ENCODE measurements around the gene CCDC134. TPM values are rescaled to one million over a fixed set of nuclear protein-coding genes. Genes with fewer than 3 reads are reported as not detected.

Gene CCDC134
- total and polyA plus RNA-seq, 2 donors (not counting 3 experiments of a cell fraction or from before 2014, with no cell fraction given) = 4.5 to 8.4 TPM

DNA sequence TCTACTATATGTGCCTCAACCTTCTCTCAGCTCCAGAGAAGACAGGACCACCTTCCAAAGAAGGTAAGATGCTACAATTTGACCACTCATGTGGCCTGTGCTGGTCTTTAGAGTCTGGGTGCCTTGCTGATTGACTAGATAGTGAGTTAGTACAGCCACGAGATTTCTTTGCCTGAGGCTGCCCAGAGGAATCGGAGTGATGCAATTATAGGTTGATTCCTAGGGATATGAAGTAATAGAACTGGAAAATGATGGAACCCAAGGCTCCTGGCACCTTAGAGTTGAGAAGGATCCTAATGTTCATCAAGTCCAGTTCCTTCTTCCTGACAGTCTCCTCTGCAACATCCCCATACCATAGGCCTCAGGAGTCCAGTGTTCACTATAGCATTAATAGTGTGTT is 46.5 kb upstream of the CCDC134 start:
- Histone ChIP-seq H3K27ac (ENCODE audit: insufficient read depth, low read depth, low read length) (no peak overlapping the region), H2AFZ (ENCODE audit: low read depth, low read length) (no peak overlapping the region), H3K79me2 (ENCODE audit: control insufficient read depth, insufficient read depth, low read length) (no peaks in the 10 kb centered on the region), H3K27me3 (ENCODE audit: control insufficient read depth in 2 of 2, insufficient read depth in 2 of 2, low read length in 2 of 2) (peaks cover 2 to 4% of the 10 kb centered on the region in 2 experiments), H3K4me2 (ENCODE audit: insufficient read depth, low read length) (no peak overlapping the region), H3K4me1 (ENCODE audit: control insufficient read depth, extremely low read depth, insufficient read depth, low read length) (no peaks in the 10 kb centered on the region), H3K36me3 (ENCODE audit: control insufficient read depth in 2 of 2, extremely low read depth in 1 of 2, insufficient read depth in 2 of 2, low read length in 2 of 2) (no peaks in the 10 kb centered on the region), H3K9me1 (replicated peaks; ENCODE audit: control insufficient read depth, extremely low read depth, insufficient read depth, low read length) (no peaks in the 10 kb centered on the region), H3K4me3 (replicated peaks in 1 of 3; ENCODE audit: insufficient read depth in 1 of 3, low read depth in 1 of 3, low read length in 3 of 3) (no peak overlapping the region), H3K9me3 (replicated peaks; ENCODE audit: control insufficient read depth, insufficient read depth, low read length) (no peaks in the 10 kb centered on the region), H4K20me1 (replicated peaks; ENCODE audit: control insufficient read depth, extremely low read depth, insufficient read depth, low read length) (no peaks in the 10 kb centered on the region), H3K9ac (replicated peaks; ENCODE audit: extremely low read depth, insufficient read depth, low read length) (no peak overlapping the region)
- dilution Hi-C loops (cut with MboI; ENCODE audit: extremely low pct_ligation_motif_present, low sequenced_read_pairs) (no loop called here), intact Hi-C loops (cut with micrococcal nuclease) (no loop called here)
- FAIRE-seq (no peak), DNase-seq (ENCODE audit: low read depth, low spot score) (no peak)
- CTCF ChIA-PET = no interaction called here
- no TSS peak for BruUV-seq (replicated peaks)
- POLR2A ChIA-PET = no interaction called here
- no peak for TF ChIP-seq POLR2A (IDR thresholded peaks at IDR 0.05; ENCODE audit: low read depth, low read length)

GRCh38 chr22:41757502-41757901 is 43.0 kb upstream of the CCDC134 start:
- TF ChIP-seq GATA2 (IDR thresholded peaks at IDR 0.05; ENCODE audit: insufficient read depth, insufficient read length, low read depth, low read length) = no peak
- no peak for TF ChIP-seq EZH2 (IDR thresholded peaks at IDR 0.05; ENCODE audit: borderline replicate concordance, low read depth, low read length, severe bottlenecking)
- no peak for TF ChIP-seq POLR2A (IDR thresholded peaks at IDR 0.05; ENCODE audit: low read depth, low read length)
- TF ChIP-seq, protein P1, sequence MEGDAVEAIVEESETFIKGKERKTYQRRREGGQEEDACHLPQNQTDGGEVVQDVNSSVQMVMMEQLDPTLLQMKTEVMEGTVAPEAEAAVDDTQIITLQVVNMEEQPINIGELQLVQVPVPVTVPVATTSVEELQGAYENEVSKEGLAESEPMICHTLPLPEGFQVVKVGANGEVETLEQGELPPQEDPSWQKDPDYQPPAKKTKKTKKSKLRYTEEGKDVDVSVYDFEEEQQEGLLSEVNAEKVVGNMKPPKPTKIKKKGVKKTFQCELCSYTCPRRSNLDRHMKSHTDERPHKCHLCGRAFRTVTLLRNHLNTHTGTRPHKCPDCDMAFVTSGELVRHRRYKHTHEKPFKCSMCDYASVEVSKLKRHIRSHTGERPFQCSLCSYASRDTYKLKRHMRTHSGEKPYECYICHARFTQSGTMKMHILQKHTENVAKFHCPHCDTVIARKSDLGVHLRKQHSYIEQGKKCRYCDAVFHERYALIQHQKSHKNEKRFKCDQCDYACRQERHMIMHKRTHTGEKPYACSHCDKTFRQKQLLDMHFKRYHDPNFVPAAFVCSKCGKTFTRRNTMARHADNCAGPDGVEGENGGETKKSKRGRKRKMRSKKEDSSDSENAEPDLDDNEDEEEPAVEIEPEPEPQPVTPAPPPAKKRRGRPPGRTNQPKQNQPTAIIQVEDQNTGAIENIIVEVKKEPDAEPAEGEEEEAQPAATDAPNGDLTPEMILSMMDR (IDR thresholded peaks at IDR 0.05; ENCODE audit: extremely low read depth in 1 of 2, insufficient read depth in 1 of 2, low read depth in 1 of 2, low read length in 2 of 2) = no peak
- TF ChIP-seq JUN (IDR thresholded peaks at IDR 0.05; ENCODE audit: borderline replicate concordance, insufficient read depth, insufficient read length, low read depth) = no peak
- no peak for TF ChIP-seq MAX (IDR thresholded peaks at IDR 0.05; ENCODE audit: insufficient read depth, insufficient read length)
- TF ChIP-seq MYC (IDR thresholded peaks at IDR 0.05; ENCODE audit: low read depth, low read length) = no peak
- TF ChIP-seq FOS (IDR thresholded peaks at IDR 0.05; ENCODE audit: borderline replicate concordance, insufficient read depth, low read length) = no peak
- no peak for TF ChIP-seq POLR2AphosphoS5 (IDR thresholded peaks at IDR 0.05; ENCODE audit: insufficient read depth, low read depth, low read length)
- no TSS peak for BruUV-seq (replicated peaks)
- Histone ChIP-seq H3K4me3 (replicated peaks in 1 of 3; ENCODE audit: insufficient read depth in 1 of 3, low read depth in 1 of 3, low read length in 3 of 3) (no peak overlapping the region), H3K9me3 (replicated peaks; ENCODE audit: control insufficient read depth, insufficient read depth, low read length) (no peaks in the 10 kb centered on the region), H3K9me1 (replicated peaks; ENCODE audit: control insufficient read depth, extremely low read depth, insufficient read depth, low read length) (no peaks in the 10 kb centered on the region), H3K9ac (replicated peaks; ENCODE audit: extremely low read depth, insufficient read depth, low read length) (no peak overlapping the region), H3K4me2 (ENCODE audit: insufficient read depth, low read length) (no peak overlapping the region), H3K27me3 (ENCODE audit: control insufficient read depth in 2 of 2, insufficient read depth in 2 of 2, low read length in 2 of 2) (no peaks in the 10 kb centered on the region), H3K79me2 (ENCODE audit: control insufficient read depth, insufficient read depth, low read length) (no peaks in the 10 kb centered on the region), H3K27ac (ENCODE audit: insufficient read depth, low read depth, low read length) (no peak overlapping the region), H4K20me1 (replicated peaks; ENCODE audit: control insufficient read depth, extremely low read depth, insufficient read depth, low read length) (no peaks in the 10 kb centered on the region), H3K4me1 (ENCODE audit: control insufficient read depth, extremely low read depth, insufficient read depth, low read length) (no peaks in the 10 kb centered on the region), H3K36me3 (ENCODE audit: control insufficient read depth in 2 of 2, extremely low read depth in 1 of 2, insufficient read depth in 2 of 2, low read length in 2 of 2) (no peaks in the 10 kb centered on the region), H2AFZ (ENCODE audit: low read depth, low read length) (no peak overlapping the region)
- ChIA-PET POLR2A (no interaction called here), CTCF (interaction anchor here (3.4 kb wide), 1 partner anchor 10 kb away, joined by 23 read pairs; no protein-coding TSS in a partner anchor)
- DNase-seq (ENCODE audit: low read depth, low spot score) (no peak), FAIRE-seq (no peak)
- dilution Hi-C loops (cut with MboI; ENCODE audit: extremely low pct_ligation_motif_present, low sequenced_read_pairs) (no loop called here), intact Hi-C loops (cut with micrococcal nuclease) (no loop called here)
